Motor neuron (in vitro differentiated cells): ENCODE data around the gene LIN9. TPM values are rescaled to one million over a fixed set of nuclear protein-coding genes. Genes with fewer than 3 reads are reported as not detected.
A peak's percentile ranks its signal among the peaks of the same experiment; 100 is the strongest.

ENCODE experiments used
- ATAC-seq, 8 experiments: fragments of 200-7000 bp; cut with Tn5 transposase; replicated peaks in 6 of 8; 2 replicates each; pipeline ENCODE4 v1.8.0; 2021; ENCODE audit warnings: mild to moderate bottlenecking in 8 of 8, moderate library complexity in 8 of 8
- H3K27ac ChIP-seq, 2 donors: fragments of 250-450 bp; sonication (Bioruptor Pico); 2 replicates each; pipeline ENCODE4 v1.9.0; 2021; ENCODE audit warnings: antibody characterized with exemption in 2 of 2, mild to moderate bottlenecking in 2 of 2, moderate library complexity in 1 of 2
- H3K4me1 ChIP-seq, 2 donors: fragments of 250-450 bp; sonication (Bioruptor Pico); replicated peaks in 1 of 2; 2 replicates each; pipeline ENCODE4 v1.6.1; 2021; ENCODE audit warnings: antibody characterized with exemption in 2 of 2, mild to moderate bottlenecking in 2 of 2, moderate library complexity in 1 of 2
- H3K4me3 ChIP-seq, 5 donors: fragments of 250-450 bp; sonication (Bioruptor Pico); 2 replicates each; pipeline ENCODE4 v1.9.0; 2021; ENCODE audit warnings: antibody characterized with exemption in 5 of 5, mild to moderate bottlenecking in 5 of 5, moderate library complexity in 4 of 5
- WGBS, 10 experiments: fragments of 450-650 bp; shearing (Covaris generic); methylation state at CpG; one replicate each; pipeline ENCODE4 v1.0.0; 2022; 5-methylcytosine and 5-hydroxymethylcytosine counted together
- in situ Hi-C, 9 experiments: fragments of 400-800 bp; cut with MboI; loops; one replicate each; pipeline ENCODE4 v1.15.0; 2021; ENCODE audit warnings: low sequenced_read_pairs in 9 of 9, low pct_unique_long_range_greater_than_20kb in 2 of 9; ENCODE audit not compliant: unreplicated experiment in 9 of 9
- total RNA-seq, 8 experiments: library from RNA; unstranded; fragments of 300-600 nt; gene quantifications; 2 replicates each; pipeline versions ENCODE4 v1.2.3 to v1.2.4, GENCODE V29; 2022

Gene LIN9
- total RNA-seq, 8 experiments from 2014 or later = 2.0 to 14.1 (median 5.7) TPM

DNA sequence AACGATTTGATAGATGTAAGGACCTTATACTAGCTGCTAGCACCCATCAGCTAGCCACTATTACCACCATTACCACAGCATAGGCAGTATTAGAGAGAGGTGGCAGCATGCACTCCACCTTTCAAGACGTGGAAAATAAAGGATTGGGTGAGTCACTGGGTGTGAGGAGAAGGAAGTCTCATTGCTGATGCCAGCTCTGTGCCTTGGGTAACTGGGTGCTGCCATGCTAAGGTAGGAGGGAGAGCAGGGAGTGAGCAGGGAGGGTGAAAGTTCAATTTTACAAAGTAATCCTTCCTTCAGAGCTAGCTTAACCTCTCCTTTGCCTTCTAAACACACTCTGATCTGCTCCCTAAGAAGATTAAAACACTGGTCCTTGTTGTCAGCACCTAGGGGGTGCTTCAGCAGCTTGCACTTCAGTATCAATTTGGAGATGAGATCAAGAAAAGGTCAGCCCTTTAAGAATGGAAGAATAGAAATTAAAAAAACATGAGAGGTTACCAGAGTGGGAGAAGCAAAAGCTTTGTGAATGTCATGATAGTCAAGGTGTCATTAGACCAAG lies 1.8 kb upstream of the LIN9 start:
- Histone ChIP-seq H3K4me3 (no peak overlapping the region), H3K4me1 (peaks cover 3 to 8% of the 10 kb centered on the region in 2 donors), H3K27ac (no peak overlapping the region)
- WGBS, 10 experiments = 70 to 100% (median 88%) methylated on average over 1 to 2 of the region's 2 CpGs; no CpG with 5 or more reads in 7 of the 10 experiments
- in situ Hi-C loops = no loop called here
- no peak for ATAC-seq

- in situ Hi-C loops = no loop called here
- no peak for ATAC-seq
- H3K4me1 ChIP-seq = peaks cover 3 to 8% of the 10 kb centered on the region in 2 donors
- no peak overlapping the region for H3K27ac ChIP-seq
- peak overlapping the region in 1 of 5 donors; percentile 93 for H3K4me3 ChIP-seq
- WGBS, 10 experiments = 42 to 100% (median 75%) methylated on average over 1 to 5 of the region's 5 CpGs; no CpG with 5 or more reads in 1 of the 10 experiments
These were observed 1.2 kb upstream of the LIN9 start for GRCh38 chr1:226310245-226310540.

GRCh38 chr1:226309398-226310244 lies 657 bp upstream of the LIN9 start:
- H3K4me1 ChIP-seq = peaks cover 3 to 8% of the 10 kb centered on the region in 2 donors
- H3K4me3 ChIP-seq = peak overlapping the region; percentile 81 to 97 (median 93)
- peak in 6 of 8 experiments; percentile 33 to 81 (median 75) for ATAC-seq
- 0 to 36% (median 13%) methylated on average over 2 to 42 of the region's 62 CpGs for WGBS, 10 experiments
- peak overlapping the region in 1 of 2 donors; percentile 16 for H3K27ac ChIP-seq
- in situ Hi-C loops = no loop called here

GRCh38 chr1:226308166-226308722 lies 720 bp downstream of the LIN9 start:
- H3K27ac ChIP-seq = peak overlapping the region; percentile 35 to 68
- peaks cover 3 to 8% of the 10 kb centered on the region in 2 donors for H3K4me1 ChIP-seq
- peak overlapping the region; percentile 81 to 97 (median 93) for H3K4me3 ChIP-seq
- peak in 3 of 8 experiments; percentile 0 to 1 (median 1) for ATAC-seq
- WGBS, 10 experiments = 2 to 69% (median 6%) methylated on average over 2 to 7 of the region's 14 CpGs; no CpG with 5 or more reads in 2 of the 10 experiments
- in situ Hi-C loops = no loop called here

- 60 to 100% (median 96%) methylated on average over 1 to 2 of the region's 2 CpGs; no CpG with 5 or more reads in 1 of the 10 experiments for WGBS, 10 experiments
- in situ Hi-C loops = no loop called here
- Histone ChIP-seq H3K4me3 (no peak overlapping the region), H3K4me1 (peaks cover 3 to 8% of the 10 kb centered on the region in 2 donors), H3K27ac (no peak overlapping the region)
- ATAC-seq = no peak
These were observed 2.5 kb downstream of the LIN9 start for GRCh38 chr1:226306425-226306824.

GRCh38 chr1:226305184-226305583 lies 3.8 kb downstream of the LIN9 start:
- Histone ChIP-seq H3K4me1 (peaks cover 3 to 8% of the 10 kb centered on the region in 2 donors), H3K27ac (no peak overlapping the region), H3K4me3 (no peak overlapping the region)
- ATAC-seq = no peak
- 71 to 100% (median 92%) methylated on average over 2 to 5 of the region's 5 CpGs for WGBS, 10 experiments
- in situ Hi-C loops = no loop called here

DNA sequence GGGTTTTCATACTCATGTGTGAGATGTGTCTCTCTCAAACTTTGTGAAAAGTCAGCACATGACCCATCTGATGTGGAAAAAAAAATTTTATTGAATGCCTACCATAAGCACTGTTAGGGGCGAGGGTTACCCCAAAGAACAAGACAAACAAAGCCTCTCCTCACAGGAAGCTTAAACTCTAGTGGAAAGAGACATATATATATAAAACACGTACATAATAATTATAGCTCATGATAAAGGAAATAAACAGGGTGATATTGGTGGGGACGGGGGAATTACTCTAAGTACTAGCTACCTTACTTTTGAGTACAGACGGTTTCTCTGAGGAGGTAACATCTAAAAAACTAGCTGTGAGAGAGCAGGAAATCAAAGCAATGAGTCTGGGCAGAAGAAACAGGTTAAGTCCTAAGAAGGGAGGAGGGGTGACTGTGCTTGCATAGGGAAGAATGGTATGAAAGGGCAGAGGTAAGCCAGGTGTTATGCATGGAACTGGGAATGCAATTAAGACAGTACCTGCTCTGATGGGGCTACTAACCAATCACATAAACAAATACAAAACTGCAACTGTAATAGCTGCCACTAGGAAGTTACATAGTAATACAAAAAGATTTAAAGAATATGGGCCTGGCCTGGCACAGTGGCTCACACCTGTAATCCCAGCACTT lies 4.5 kb downstream of the LIN9 start:
- Histone ChIP-seq H3K27ac (no peak overlapping the region), H3K4me3 (no peak overlapping the region), H3K4me1 (peaks cover 3 to 6% of the 10 kb centered on the region in 2 donors)
- in situ Hi-C loops = no loop called here
- no peak for ATAC-seq
- 83 to 100% (median 96%) methylated on average over 1 to 4 of the region's 4 CpGs for WGBS, 10 experiments

DNA sequence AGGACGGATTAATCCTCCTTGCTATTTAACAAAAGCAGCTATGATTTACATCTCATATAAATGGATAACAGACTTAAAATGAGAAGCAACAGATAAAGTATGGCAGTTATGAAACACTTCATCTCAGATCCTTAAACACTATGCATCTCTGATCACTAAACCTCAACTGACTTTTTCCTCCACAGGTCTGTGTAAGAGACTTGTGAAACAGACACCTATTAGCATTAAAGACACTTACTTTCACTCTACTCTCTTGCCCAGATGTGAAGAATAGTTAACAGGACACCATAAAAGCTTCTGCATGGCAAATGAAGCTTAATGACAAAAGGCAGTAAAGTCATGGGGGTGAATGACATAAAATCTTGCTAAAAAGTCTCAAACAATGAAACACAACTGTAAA lies 6.2 kb downstream of the LIN9 start:
- no peak for ATAC-seq
- Histone ChIP-seq H3K4me3 (no peak overlapping the region), H3K4me1 (peaks cover 1% of the 10 kb centered on the region in 2 donors), H3K27ac (no peak overlapping the region)
- WGBS, 10 experiments = 75 to 100% (median 83%) methylated on average over 1 of the region's 1 CpG; no CpG with 5 or more reads in 1 of the 10 experiments
- in situ Hi-C loops = no loop called here

DNA sequence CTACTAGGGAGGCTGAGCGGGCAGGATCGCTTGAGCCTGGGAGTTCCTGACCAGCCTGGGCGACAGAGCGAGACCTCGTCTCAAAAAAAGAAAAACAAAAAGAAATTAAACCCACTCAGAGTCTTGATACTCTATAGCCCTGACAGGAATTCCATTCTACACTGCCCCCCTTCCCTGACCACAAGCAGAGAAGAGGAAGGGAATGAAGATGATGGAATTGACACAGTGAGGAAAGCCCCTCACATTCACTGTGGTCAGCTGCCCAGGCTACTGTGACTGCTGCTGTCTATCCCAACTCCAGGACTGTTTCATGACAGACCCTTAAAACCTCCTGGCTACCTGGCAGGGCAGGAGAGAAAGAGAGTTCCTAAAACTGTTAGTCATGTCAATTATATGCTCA lies 12.1 kb downstream of the LIN9 start:
- H3K4me3 ChIP-seq = no peak overlapping the region
- in situ Hi-C loops = no loop called here
- ATAC-seq = no peak
- 90 to 100% (median 95%) methylated on average over 2 to 5 of the region's 5 CpGs; no CpG with 5 or more reads in 6 of the 10 experiments for WGBS, 10 experiments
- H3K27ac ChIP-seq = no peak overlapping the region
- H3K4me1 ChIP-seq = no peaks in the 10 kb centered on the region

- in situ Hi-C loops = no loop called here
- Histone ChIP-seq H3K4me1 (no peaks in the 10 kb centered on the region), H3K4me3 (no peak overlapping the region), H3K27ac (no peak overlapping the region)
- no peak for ATAC-seq
- WGBS, 10 experiments = 53 to 100% (median 87%) methylated on average over 1 to 4 of the region's 4 CpGs; no CpG with 5 or more reads in 2 of the 10 experiments
These were observed 15.4 kb downstream of the LIN9 start for GRCh38 chr1:226293553-226293920.

DNA sequence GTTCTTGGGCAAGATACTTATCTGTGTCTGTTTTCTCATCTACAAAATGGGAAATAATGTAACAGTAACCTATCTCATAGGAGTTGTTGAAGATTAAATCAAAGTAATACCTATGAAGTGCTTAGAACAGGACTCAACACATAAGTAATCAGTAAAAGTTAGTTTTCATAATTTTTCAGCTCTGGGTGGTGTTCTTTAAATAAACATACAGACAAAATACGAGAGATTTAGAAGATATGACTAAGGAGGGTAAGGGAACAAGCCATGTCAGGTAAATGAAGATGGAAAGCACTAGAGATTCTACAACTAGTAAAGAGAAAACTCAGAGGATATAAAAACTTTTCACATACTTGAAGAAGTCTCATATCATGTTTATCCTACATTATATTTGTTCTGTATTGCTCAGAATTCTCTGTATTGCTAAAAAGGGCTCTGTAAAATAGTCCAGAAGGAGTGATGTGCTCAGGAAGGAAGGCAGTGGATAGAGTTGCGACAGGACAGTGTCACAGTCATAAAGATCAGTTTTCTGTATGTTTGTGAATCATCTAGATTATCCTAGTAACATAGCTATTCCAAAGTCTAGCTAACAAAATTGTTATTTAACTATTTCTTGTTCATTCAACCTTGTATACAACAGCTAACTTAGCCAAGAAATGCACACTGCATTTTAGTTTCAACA lies 16.0 kb downstream of the LIN9 start:
- WGBS, 10 experiments = 57 to 100% (median 100%) methylated on average over 1 to 2 of the region's 2 CpGs; no CpG with 5 or more reads in 1 of the 10 experiments
- in situ Hi-C loops = no loop called here
- no peak overlapping the region for H3K27ac ChIP-seq

GRCh38 chr1:226287587-226287986 lies 21.4 kb downstream of the LIN9 start:
- in situ Hi-C loops = no loop called here
- Histone ChIP-seq H3K4me1 (no peaks in the 10 kb centered on the region), H3K4me3 (no peak overlapping the region), H3K27ac (no peak overlapping the region)
- no peak for ATAC-seq
- WGBS, 10 experiments = 89 to 100% (median 94%) methylated on average over 1 to 4 of the region's 4 CpGs

More for the DNA sequence above, 16.0 kb downstream of the LIN9 start:
- no peaks in the 10 kb centered on the region for H3K4me1 ChIP-seq
- no peak overlapping the region for H3K4me3 ChIP-seq
- ATAC-seq = no peak
